GM21367 (cell line): ENCODE results near the gene TJP1.
"Not testable (repeated sequence)": the region's sequence is repeated elsewhere in the genome, so short reads cannot be mapped to it uniquely, and the experiment has no call there.

Experiments
- ATAC-seq: cut with Tn5 transposase; IDR thresholded peaks from one replicate; pipeline ENCODE4 v1.9.1; 2021; ENCODE audit not compliant: unreplicated experiment

TJP1 gene

DNA sequence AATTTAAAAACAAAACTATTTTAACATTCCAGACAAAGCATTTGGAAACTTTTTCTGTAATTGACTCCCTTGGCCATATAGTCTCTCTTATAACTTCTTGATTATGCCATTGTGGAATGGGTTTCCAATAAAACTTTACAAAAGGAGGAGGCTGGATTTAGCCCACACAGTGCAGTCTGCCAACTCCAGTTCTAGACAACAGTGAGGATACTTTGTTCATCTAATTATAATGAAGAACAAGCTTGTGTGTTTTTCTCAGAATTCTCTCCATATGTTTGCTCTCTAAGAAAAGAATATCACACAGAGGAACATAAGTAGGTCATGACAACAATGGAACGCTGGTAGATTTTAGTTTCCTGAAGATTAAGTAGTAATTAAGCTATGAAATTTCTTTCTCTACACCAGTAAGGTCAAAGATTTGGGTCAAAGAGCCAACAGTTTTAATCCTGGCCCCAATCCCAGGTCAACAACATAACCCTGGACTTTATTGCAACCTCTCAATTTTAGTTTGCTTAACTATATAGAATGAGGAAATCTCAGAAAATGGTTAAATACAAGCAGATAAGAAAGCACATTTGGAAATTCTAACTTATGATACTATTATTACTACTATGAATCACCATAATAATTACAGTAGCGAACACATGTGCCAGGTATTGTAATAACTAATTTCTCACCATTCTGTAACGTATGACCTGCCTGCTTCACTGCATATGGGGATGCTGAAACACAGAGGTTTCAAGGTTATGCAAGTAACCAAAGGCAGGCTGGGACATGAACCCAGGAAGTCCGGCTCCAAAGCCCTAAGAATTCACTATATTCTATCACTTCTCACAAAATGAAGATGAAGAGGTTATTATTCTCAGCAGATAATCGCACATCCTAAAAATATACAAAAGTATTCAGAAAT lies 65.7 kb downstream of the TJP1 start:
- no peak for ATAC-seq

DNA sequence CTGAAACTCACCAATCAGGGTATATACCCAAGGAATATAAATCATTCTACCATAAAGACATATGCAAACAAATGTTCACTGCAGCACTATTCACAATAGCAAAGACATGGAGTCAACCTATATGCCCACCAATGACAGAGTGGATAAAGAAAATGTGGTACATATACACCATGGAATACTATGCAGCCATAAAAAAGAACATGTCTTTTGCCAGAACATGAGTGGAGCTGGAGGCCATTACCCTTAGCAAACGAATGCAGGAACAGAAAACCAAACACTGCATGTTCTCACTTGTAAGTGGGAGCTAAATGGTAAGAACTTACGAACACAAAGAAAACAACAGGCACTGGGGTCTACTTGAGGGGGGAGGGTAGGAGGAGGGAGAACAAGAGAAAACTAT lies 68.3 kb downstream of the TJP1 start:
- not testable (repeated sequence) for ATAC-seq

DNA sequence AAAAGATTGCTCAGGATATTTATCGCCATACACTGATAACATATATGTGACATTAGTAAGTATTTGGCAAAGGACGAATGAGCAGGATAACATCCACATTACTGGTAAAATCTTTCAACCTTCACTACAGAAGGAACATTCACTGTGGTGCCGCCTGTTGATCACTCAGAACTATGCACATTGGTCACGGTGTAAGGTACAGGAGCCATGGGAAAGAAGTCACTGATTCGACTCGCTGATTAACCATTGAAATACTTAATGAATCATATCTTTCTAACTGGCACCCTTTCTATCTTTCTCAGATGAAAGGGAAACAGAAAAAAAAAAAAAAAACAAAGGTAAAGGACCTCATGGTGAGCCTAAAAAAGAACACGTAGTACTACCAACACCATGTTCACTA lies 68.8 kb downstream of the TJP1 start:
- no peak for ATAC-seq

DNA sequence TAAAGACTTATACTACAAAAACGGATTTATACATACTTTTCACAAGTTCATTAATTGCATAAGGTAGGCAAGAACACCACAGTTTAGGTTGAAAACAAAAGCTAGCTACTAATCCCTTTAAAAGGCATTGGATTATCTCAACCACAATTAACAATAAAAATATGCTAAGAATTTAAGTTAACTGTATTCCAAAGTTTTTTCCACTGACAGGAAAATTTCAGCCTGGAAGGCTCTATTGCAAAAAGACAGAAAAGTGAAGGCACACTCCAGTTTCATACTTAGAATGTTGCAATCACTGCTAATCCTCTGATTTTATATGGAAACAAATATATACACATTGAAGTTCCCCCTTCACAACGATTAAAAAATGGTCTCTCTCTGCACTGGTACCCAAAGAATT lies 71.5 kb downstream of the TJP1 start:
- ATAC-seq = no peak

DNA sequence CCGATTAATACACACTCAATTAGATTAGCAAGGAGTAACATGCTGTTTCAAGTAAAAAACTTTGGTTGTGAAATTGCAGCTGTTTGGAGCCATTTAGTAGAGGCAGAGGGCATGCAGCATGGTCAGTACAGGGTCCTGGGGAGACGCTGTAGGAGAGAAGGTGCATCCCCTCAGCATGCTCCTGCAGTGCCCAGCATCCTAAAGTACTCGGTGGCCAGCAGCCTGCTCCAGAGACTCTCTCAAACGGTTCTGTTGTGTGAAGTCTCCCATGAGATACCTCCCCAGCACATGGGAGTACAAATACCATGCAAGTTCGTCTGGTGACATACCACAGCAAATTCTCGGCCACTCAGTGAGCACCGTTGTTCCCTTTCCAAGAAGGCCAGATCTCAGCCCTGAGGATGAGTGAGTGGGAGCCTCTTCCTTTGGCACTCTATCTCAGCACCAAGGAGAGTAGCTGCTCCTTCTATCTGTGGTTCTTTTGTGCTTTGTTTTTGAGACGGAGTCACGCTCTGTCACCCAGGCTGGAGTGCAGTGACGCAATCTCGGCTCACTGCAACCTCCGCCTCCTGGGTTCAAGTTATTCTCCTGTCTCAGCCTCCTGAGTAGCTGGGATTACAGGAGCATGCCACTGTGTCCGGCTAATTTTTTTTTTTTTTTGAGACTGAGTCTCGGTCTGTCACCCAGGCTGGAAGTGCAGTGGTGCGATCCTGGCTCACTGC lies 72.7 kb downstream of the TJP1 start:
- ATAC-seq = no peak

DNA sequence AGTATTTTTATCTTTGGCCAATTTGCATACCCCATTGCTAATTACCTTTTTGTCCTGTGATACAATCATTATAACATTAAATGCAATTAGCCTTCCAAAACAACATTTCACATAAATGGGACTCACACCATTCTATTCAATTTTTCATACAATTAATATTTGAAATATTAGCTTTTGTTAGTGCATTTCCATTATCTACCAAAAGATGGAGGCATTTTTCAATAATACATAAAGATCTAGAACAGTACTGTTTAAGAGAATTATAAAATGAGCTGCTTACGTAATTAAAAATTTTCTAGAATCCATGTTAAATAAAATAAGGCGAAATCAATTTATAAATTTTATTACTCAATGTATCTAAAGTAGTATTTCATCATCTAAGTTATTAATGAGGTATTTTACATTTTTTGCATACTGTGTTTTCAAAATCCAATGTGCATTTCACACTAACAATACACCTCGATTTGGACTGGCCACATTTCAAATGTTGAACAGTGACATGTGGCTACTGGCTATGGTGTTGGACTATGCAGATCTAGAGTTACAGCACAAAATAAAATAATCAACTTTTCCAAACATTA lies 74.3 kb downstream of the TJP1 start:
- no peak for ATAC-seq

DNA sequence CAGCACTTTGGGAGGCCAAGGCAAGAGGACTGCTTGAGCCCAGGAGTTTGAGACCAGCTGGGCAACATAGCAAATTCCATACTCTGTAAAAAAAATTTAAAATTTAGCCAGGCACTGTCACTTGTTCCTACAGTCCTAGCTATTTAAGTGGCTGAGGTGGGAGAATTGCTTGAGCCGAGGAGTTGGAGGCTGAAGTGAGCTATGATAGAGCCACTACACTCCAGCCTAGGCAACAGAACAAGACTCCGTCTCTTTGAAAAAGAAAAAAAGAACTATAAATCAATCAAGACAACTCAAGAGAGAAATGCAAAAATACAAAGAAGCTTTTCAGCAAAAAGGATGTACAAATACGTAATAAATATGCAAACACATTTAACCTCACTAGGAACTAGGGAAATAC lies 78.8 kb downstream of the TJP1 start:
- no peak for ATAC-seq

DNA sequence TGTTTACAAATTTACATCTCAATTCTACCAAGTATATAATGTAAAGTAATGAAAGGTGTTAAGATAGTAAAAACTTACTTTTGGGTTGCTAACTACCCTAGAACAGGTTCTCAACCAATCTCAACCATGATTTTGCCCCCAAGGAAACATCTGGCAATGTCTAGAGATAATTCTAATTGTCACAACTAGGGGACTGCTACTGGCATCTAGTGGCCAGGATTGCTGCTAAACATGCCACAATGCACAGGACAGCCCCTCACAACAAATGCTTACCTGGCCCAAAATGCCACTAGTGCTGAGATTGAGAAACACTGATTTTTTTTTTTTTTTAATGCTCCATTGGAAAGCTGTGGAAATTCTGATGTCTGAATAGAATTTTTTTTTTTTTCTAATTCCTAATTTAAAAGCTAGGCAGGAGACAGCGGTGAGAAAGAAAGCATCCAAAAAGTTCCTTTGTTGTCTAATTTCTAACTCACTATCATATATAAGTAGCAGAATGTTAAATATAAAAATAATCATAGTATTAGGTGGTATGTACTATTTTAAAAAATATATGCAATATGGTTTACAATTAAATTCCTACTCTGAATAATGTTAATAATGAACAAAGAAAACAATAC lies 81.5 kb downstream of the TJP1 start:
- no peak for ATAC-seq

DNA sequence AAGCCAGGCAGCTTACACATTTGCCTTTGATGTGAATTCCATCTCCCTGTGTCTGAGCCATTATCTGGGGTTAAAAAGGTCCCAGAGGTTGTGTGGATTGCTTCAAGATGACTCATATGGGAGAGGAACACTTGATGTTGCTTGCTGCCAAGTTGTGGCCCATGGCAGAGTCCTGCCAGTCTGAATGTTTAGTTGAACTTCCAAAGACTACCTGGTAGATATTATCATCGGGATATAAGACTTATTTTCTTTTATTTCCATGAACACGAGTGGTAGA lies 85.6 kb downstream of the TJP1 start:
- no peak for ATAC-seq

DNA sequence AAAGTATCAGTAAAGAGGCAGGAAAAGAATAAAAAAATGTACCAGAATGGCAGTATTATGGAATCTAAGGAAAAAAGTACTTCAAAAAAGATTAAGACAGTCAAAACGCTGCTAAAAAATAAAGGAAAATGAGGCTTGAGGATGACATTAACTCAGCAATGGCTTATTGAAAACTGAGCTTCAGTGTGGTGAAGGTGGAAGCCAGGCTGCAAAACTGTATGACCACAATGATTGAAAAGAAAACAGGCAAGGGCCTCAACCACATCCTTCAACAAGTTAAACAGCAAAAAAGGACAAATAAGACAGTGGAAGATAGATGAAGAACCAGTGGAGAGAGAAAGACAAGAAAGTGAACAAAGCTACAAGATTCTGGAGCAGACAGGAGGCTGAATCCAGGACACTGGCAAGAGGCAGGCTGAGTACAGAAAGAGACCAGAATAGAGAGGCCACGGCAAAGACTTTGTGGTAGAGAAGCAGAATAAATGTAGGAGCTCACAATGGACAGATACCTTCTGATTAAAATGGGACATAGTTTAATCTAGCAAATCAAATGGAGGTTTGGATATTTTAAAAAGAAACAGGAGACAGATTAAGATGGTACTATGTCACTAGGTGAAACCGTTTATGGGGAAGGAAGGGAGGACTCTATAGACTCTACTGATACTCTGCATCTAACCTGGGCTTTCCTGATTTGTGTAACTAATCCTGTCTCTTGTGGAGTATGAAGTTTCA lies 86.1 kb downstream of the TJP1 start:
- no peak for ATAC-seq

DNA sequence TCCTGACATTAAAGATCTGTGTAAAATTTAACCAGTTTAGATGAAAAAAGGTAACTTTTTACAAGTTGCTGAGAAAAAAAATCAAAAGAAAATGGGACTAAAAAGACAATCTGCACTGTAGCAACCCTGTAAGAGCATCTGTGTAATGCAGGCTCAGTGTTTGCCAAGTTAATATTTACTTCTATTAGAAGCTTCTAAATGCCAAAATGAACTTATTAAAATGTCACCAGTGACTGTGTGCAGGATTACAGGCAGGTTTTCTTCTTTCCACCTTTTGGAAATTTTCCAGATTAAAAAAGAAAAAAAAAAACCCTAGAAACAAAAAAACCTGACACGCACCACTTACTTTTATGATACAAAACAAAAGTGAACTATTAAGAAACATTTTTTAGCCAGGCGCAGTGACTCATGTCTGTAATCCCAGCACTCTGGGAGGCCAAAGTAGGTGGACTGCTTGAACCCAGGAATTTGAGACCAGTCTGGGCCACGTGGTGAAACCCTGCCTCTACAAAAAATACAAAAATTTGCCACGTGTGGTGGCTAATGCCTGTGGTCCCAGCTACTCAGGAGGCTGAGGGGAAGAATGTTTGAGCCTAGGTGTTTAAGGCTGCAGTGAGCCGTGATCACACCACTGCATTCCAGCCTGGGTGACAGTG lies 87.2 kb downstream of the TJP1 start:
- ATAC-seq = no peak

DNA sequence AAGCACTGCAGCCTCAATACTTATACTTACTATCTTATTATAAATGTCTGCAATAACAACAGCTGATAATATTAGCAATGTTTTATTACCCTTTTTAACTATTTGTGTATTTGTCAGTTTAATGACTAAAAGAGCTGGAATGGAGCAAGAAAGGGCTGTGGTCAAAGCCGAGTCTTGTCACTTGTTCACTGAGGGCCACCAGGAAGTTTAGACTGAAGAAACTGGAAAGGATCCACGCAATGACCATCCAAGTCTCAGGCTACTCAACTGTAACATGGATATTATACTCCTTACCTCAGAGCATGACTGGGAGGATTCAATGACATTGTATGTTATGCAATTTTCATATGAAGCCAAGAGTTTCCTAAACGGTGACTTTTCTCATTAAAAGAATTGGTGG lies 90.4 kb downstream of the TJP1 start:
- no peak for ATAC-seq

DNA sequence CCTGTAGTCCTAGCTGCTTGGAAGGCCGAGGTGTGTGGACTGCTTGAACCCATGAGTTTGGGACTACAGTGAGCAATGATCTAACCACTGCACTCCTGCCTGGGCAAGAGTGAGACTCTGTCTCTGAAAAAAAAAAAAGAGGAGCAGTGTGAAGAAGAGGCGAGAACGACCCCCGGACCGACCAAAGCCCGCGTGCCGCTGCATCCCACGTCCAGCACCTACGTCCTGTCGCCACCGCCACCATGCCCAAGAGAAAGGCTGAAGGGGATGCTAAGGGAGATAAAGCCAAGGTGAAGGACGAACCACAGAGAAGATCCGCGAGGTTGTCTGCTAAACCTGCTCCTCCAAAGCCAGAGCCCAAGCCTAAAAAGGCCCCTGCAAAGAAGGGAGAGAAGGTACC lies 91.8 kb downstream of the TJP1 start:
- ATAC-seq = not testable (repeated sequence)

DNA sequence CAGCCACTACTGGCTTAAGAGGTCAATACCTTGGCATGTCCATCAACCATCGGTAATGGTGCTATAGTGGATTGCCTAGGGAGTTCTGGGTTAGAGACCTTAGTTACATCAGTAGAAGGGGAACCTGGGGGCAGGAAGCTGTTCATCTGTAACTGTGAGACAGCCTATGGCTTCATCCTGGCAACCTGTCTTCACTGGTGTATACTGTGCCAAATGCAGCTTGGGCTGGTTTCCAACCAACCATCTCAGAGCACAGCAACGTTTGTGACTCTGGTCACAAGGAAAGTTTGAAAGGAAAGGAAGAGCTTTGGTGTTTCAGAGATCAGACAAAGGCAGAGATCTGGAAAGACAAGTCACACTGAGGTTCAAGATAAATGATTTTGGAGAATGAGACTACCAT lies 93.8 kb downstream of the TJP1 start:
- no peak for ATAC-seq

DNA sequence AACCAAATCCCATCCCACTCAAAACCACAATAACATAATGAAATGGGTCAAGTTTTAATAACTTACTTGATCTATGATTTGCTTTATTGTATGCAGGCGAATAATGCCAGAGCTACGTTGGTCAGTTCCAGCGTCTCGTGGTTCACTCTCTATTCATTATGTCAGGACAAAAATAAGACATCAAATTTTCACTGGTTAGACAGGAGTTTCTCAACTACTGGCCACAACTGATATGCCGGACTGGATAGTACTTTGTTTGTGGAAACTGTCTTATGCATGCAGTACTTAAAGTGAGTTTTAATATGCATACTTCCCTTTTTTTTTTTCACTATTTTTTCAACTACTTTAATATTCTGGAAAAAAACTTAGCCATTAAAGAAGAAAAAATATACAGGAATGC lies 94.4 kb downstream of the TJP1 start:
- ATAC-seq = no peak

DNA sequence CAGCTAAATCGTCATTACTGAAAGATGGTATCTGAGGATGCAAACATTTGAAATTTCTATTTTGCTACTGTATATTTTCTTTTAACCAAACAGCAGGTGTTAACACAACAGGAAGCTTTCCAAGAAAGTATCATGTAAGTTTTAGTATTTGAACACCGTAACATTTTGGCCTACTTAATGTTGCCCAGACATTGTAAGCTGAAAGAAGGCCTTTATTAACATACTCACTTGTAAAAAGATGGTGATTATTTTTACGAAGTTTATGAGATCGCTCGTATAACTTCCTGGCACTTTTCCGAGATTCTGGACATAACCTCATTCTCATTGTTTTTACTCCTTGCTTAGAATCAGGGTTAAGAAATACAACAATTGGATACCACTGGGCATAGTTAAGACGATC lies 95.7 kb downstream of the TJP1 start:
- ATAC-seq = no peak

DNA sequence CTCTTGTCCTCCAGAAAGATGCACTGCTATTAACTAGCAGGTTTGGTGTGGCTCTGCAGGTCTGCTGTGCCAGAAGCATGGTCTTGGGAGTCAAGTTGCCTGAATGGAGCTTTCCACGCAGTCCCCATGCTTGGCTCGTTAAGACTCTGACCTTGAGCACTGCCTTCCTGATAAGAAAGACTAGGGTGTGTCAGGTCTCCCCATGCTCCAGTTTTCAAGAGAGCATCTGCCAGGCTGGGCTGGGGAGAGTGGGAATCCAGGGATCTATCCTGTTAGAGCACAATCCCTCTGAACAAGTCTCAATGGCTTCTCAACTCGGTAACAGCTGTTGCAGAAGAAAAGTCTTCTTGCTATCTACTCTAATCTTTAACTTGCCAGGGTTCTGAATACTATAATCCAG lies 98.2 kb downstream of the TJP1 start:
- no peak for ATAC-seq

DNA sequence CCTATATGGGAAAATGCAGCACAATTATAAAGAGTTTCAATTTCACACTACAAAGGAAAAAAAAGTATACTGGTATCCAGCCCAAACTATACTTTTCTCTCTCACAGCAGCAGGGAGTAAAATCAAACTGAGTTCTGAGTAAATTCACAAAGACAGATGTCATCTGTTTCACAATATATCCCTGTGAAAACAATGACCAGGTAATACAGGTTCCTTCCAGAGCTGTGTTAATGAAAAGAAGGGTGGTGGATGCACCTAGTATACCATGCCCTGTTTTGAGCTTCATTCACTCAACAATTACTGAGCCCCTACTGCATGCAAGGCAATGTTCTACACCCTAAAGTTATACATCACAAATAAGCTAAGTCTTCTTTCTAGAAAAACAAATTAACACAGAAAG lies 108.5 kb downstream of the TJP1 start:
- no peak for ATAC-seq

DNA sequence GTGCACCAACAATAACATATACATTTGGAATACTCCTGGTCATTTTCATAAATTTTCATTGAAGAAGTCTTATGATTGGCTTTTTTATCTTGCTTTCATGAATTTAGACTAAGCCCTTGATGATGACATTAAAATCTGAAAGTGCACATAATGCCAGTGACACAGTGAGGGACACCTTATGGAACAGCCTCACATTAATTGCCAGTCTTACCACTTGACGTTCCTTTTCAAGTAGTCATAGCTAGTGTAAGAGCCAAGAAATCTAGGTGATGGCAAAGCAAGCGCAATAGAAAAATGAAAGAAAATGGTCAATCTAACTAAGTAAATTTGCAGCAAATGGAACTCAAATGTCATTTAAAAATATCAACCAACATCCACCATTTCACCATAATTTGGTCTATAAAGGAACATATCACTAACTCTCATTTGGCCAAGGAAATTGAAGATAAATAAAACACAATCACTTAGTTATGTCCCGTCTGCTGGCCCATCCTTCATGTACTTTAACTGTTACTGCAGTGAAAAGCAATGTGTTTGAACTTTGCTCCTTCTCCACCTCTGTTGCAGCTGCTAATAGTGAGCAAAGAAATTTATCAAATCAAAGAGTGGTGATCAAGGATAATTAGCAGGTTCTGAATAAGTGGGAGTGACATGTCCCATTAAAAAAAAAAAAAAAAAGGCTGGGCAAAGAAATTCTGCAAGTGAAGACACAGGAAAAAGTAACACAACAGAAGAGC lies 110.0 kb downstream of the TJP1 start:
- no peak for ATAC-seq

DNA sequence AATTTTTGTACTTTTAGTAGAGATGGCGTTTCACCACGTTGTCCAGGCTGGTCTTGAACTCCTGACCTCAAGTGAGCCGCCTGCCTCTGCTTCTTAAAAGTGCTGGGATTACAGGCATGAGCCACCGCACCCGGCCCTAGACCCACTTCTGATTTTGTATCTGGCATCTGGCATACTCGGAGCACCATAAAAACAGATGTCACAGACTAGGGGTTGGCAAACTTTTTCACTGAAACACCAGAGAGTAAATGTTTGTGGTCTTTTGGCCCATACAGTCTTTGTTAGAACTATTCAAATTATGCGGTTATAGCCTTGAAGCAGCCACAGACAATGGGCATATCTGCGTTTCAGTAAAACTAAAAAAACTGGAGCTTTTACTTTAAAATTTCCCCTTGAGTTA lies 110.7 kb downstream of the TJP1 start:
- ATAC-seq = no peak
